ENCODE data around the gene CNTNAP2. TPM values are rescaled to one million over a fixed set of nuclear protein-coding genes. Genes with fewer than 3 reads are reported as not detected.

CNTNAP2 gene
- total RNA-seq, 1 experiment from 2014 or later = not detected

GRCh38 chr7:146709451-146710027 lies 592.9 kb downstream of the CNTNAP2 start:
- no peak for DNase-seq (ENCODE audit: low spot score)
- in situ Hi-C loops (cut with HindIII; ENCODE audit: low sequenced_read_pairs) = no loop called here

GRCh38 chr7:146713205-146713604 lies 596.6 kb downstream of the CNTNAP2 start:
- in situ Hi-C loops (cut with HindIII; ENCODE audit: low sequenced_read_pairs) = no loop called here
- DNase-seq (ENCODE audit: low spot score) = no peak

- no peak for DNase-seq (ENCODE audit: low spot score)
- in situ Hi-C loops (cut with HindIII; ENCODE audit: low sequenced_read_pairs) = no loop called here
Observed at GRCh38 chr7:146713934-146714333, 597.3 kb downstream of the CNTNAP2 start.

DNA sequence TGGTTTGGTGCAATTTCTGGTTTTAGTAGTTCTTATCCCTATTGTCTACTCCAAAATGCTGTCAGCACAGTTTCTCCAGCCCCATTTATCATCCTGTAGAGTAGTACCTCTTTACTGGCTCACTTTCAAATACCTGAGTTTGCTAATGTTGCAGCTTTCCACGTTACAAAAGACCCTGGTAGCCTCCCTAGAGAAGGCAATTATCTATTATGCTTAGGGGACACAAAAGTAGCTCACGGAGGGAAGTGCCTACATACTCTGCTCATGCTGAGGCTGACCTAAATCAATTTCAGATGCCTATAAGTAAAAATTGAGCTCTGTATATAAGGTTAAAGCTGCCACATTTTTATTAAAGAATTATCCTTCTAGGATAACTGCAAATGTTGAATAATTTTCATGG lies 603.6 kb downstream of the CNTNAP2 start:
- in situ Hi-C loops (cut with HindIII; ENCODE audit: low sequenced_read_pairs) = no loop called here
- DNase-seq (ENCODE audit: low spot score) = no peak

GRCh38 chr7:146722986-146723385 lies 606.4 kb downstream of the CNTNAP2 start:
- in situ Hi-C loops (cut with HindIII; ENCODE audit: low sequenced_read_pairs) = no loop called here
- DNase-seq (ENCODE audit: low spot score) = no peak

DNA sequence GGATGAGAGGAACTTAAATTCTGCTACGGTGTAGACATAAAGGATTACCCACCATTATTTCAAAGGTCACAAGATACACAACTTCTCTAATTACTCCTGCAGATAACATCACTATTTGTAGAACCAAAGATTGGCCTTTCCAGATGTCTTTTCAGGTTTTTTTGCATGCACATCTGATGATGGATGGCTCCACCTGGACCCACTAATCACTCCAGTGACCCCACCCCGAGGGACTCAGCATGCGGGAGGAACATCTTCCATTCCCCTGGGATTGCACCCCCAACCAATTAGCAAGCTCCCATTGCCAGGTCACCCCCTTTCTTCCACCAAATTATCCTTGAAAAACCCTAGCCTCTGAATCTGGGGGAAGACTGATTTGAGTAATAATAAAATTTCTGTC lies 608.9 kb downstream of the CNTNAP2 start:
- no peak for DNase-seq (ENCODE audit: low spot score)
- in situ Hi-C loops (cut with HindIII; ENCODE audit: low sequenced_read_pairs) = no loop called here

- in situ Hi-C loops (cut with HindIII; ENCODE audit: low sequenced_read_pairs) = no loop called here
- DNase-seq (ENCODE audit: low spot score) = no peak
Observed at GRCh38 chr7:146728141-146728540, 611.5 kb downstream of the CNTNAP2 start.

DNA sequence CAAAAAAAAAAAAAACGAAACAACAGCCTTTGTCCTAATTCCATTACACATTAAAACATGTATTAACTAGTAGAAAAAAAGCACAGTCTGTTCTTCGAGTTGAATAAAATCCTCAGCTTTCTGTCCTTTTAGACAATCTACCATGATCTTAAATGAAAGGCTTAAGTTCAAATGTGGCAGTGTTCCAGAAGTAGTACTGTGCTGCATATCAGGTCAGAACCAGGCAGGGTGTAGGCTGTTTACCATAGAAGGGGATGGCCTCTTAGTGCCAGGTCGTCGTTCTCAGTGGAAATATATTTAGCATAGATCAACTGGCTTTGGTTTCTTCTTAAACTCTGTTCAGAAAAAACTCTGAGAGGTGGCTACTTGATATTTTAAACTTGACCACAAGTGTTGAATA lies 612.0 kb downstream of the CNTNAP2 start:
- no peak for DNase-seq (ENCODE audit: low spot score)
- in situ Hi-C loops (cut with HindIII; ENCODE audit: low sequenced_read_pairs) = no loop called here

- in situ Hi-C loops (cut with HindIII; ENCODE audit: low sequenced_read_pairs) = no loop called here
- no peak for DNase-seq (ENCODE audit: low spot score)
Observed at GRCh38 chr7:146731185-146731584, 614.6 kb downstream of the CNTNAP2 start.

GRCh38 chr7:146735992-146736391 lies 619.4 kb downstream of the CNTNAP2 start:
- no peak for DNase-seq (ENCODE audit: low spot score)
- in situ Hi-C loops (cut with HindIII; ENCODE audit: low sequenced_read_pairs) = no loop called here

DNA sequence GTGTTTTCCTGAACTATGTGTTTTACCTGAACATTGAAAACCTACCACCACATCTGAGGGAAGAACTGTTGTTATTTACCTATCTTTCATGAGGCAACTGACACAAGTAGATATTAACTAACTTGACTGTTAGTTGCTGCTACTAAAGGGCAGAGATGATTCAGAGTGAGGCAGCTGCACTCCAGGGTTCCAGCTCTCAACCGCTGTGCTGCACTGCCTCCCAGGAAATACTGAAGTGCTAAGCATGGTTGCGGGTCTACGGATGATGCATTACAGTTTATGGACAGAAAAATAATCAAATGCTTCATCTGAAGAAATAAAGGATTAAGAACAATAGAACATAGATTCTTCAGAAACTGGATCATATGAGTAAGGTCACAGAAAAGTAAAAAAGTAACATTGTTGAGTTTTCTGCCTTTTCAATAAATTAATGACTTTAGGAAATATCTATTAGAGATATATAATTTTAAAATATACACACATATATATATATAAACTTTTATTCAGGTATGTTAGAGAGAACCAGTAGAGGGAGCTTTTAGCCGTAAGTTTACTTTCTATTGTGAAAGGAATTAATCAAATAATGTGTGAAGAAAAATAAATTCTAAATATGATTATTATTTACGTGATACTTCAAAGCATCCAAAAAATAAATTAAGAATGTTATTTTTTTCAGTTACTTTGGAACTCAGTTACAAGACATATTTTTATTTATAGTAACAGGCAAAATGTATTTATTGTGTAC lies 620.0 kb downstream of the CNTNAP2 start:
- in situ Hi-C loops (cut with HindIII; ENCODE audit: low sequenced_read_pairs) = no loop called here
- no peak for DNase-seq (ENCODE audit: low spot score)

DNA sequence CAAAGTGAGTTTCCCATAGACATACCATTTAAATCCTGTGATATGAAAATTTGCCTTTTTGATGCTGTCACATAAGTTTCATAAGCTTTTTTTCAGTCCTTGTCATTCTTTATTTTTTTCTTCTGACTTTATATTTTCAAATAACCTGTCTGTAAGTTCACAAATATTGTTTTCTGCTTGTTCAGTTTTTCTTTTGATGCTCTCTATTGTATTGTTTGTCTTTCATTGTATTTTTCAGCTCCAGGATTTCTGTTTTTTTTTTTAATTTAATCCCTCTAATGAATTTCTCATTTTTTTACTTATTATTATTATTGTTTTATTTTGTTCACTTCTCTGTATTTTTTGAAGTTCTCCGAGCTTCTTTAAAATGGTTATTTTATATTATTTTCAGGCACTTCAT lies 623.4 kb downstream of the CNTNAP2 start:
- DNase-seq (ENCODE audit: low spot score) = no peak
- in situ Hi-C loops (cut with HindIII; ENCODE audit: low sequenced_read_pairs) = no loop called here

DNA sequence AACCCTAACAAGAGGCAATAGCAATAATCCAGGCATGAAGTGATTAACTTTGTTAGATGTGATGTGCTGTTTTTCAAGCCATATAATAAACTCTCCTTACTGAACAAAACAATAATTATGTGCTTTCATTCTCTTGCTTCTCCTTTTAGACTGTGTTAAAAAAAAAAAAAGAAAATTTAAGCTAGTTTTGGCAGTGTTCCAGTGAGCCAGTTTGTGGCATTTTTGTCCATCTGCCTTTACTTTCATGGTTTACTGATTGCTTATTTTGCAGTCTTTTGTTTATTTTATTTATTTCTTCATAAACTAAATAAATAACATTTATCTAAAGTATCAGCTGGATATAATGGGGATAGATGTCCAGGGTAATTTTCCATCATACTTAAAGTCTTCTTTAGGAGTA lies 625.3 kb downstream of the CNTNAP2 start:
- no peak for DNase-seq (ENCODE audit: low spot score)
- in situ Hi-C loops (cut with HindIII; ENCODE audit: low sequenced_read_pairs) = no loop called here

GRCh38 chr7:146754385-146754784 lies 637.8 kb downstream of the CNTNAP2 start:
- in situ Hi-C loops (cut with HindIII; ENCODE audit: low sequenced_read_pairs) = no loop called here
- DNase-seq (ENCODE audit: low spot score) = no peak

DNA sequence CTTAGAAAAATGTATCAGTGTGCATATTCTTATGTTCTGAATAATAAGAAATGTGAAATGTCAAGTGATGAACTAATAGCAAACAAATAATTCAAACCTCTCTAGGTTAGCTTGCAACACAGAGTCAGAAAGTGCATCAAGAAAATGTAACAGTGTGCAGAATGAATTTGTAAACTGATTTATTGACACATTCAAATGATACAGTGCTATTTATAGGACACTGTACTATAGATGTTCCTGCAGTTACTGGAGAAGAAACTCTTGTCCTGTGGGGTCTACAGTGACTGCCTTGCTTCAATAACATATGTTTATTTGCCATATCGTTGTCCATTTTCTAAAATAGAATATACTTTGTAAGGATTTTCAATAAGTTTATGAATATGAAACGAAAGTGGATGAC lies 639.0 kb downstream of the CNTNAP2 start:
- no peak for DNase-seq (ENCODE audit: low spot score)
- in situ Hi-C loops (cut with HindIII; ENCODE audit: low sequenced_read_pairs) = no loop called here

DNA sequence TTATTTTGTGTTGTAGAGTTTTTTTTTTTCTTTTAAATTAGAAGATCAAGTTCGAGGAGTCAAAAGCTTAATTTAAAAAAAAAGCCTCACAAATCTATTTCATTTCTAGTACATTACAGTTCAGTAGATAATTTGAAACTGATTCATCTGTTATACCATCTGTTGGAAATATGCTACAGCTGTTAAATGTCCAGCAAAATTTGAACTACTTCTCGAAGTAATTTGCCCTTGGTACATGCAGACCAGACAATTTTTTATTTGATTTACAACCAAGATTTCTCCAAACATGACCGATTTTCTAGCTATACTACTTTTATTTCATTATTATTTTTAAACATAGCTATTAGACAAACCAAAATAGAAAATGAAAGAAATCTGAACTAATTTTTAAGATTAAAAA lies 647.9 kb downstream of the CNTNAP2 start:
- in situ Hi-C loops (cut with HindIII; ENCODE audit: low sequenced_read_pairs) = no loop called here
- DNase-seq (ENCODE audit: low spot score) = peak; percentile 82

DNA sequence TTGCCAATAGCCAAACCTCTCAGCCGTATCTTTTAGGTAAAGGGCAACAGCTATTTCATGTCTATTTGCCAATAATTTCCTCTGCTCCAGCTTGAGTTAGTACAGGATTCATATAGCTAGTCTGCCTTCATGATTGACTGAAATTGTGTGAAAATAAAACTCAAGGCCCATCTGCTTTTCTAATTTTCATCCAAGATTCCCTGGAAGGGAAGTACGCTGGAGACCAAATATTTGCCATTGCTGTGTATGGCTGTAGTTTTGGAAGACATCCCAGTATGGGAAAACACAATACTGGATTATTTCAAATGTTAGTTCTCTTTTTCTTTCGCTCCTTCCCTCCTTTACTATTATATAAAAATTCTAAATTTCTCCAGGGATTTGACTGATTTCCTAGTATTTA lies 652.4 kb downstream of the CNTNAP2 start:
- in situ Hi-C loops (cut with HindIII; ENCODE audit: low sequenced_read_pairs) = no loop called here
- peak; percentile 90 for DNase-seq (ENCODE audit: low spot score)

GRCh38 chr7:146772601-146773000 lies 656.0 kb downstream of the CNTNAP2 start:
- DNase-seq (ENCODE audit: low spot score) = no peak

DNA sequence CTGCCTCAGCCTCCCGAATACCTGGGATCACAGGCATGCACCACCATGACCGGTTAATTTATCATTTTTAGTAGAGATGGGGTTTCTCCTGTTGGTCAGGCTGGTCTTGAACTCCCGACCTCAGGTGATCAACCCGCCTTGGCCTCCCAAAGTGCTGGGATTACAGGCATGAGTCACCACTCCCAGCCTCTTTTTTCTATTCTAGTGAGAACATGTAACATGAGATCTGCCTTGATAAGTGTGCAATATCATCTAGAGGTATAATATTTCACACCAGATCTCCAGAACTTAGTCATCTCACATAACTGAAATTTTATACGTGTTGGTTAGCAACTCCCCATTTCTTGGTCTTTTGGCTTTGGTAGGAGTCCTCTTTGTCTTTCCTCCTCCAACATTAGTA lies 656.9 kb downstream of the CNTNAP2 start:
- in situ Hi-C loops (cut with HindIII; ENCODE audit: low sequenced_read_pairs) = no loop called here
- DNase-seq (ENCODE audit: low spot score) = no peak

More at GRCh38 chr7:146772601-146773000, 656.0 kb downstream of the CNTNAP2 start:
- in situ Hi-C loops (cut with HindIII; ENCODE audit: low sequenced_read_pairs) = no loop called here

- no peak for DNase-seq (ENCODE audit: low spot score)
- in situ Hi-C loops (cut with HindIII; ENCODE audit: low sequenced_read_pairs) = no loop called here
Observed at GRCh38 chr7:146781352-146782116, 664.9 kb downstream of the CNTNAP2 start.
